Ishikawa (cell line): Measurements from ENCODE around the gene ZNF256.

Experiments
- CEBPB ChIP-seq: IDR thresholded peaks from 2 replicates; pipeline ENCODE4 v1.6.1; 2012
- CREB1 ChIP-seq: IDR thresholded peaks from 2 replicates; pipeline ENCODE4 v1.6.1; 2012; ENCODE audit warnings: low read depth
- EP300 ChIP-seq: IDR thresholded peaks from 2 replicates; pipeline ENCODE4 v1.6.1; 2012; ENCODE audit warnings: borderline replicate concordance
- FOXM1 ChIP-seq: IDR thresholded peaks from 2 replicates; pipeline ENCODE4 v1.6.1; 2012; ENCODE audit warnings: low read depth, borderline replicate concordance
- RAD21 ChIP-seq: IDR thresholded peaks from 2 replicates; pipeline ENCODE4 v1.6.1; 2012; ENCODE audit warnings: low read depth
- TAF1 ChIP-seq: IDR thresholded peaks from 2 replicates; pipeline ENCODE4 v1.6.1; 2012; ENCODE audit warnings: low read depth, mild to moderate bottlenecking
- ZBTB7A ChIP-seq: IDR thresholded peaks from 2 replicates; pipeline ENCODE4 v1.6.1; 2012; ENCODE audit warnings: low read depth
- TF ChIP-seq, protein P1 (sequence below): IDR thresholded peaks from 2 replicates; pipeline ENCODE4 v1.6.1; 2012
- TF ChIP-seq, protein P2 (sequence below): IDR thresholded peaks from 2 replicates; pipeline ENCODE4 v1.6.1; 2012; ENCODE audit warnings: low read depth, mild to moderate bottlenecking

DNA sequence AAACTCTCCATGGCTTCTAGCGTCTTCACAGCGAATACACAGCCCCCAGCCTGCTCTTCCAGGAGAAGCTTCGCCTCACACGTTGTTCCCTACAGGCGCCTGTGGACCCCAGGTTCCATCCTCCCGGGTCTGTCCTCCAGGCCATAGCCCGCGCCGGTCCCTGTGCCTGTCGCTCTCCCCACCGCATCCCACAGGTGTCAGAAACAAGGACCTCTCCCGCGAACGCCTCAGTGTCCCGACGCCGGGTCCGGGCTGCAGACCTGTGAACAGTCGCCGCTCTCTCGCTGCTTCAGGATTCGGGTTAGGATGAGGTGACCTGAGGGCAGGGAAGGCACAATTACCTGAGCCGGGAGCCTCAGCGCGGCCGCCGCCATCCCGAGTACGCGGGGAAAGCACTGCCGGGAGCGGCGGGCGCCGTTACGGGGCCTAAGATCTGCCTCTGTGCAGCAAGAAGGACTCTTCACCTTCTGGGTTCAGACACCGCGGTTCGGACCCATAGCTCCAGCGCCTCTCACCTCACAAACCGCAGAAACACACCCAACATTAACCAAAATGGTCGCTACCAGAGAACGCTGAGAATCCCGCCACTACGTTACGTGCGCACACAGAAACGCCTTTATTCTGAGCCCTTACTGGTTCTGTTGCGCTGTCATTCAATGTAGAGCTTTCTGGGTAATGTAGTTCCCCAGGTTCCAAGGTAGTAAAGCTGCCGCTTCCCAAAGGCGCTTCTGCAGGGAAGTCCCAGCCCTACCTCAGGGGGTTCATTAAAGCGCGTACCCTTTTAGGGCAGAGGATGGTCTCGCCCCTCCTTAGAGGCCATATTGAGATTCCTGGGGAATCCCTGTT is 12.5 kb downstream of the ZNF256 start, which contains the start of gene ZNF418:
- TF ChIP-seq FOXM1 (no peak), ZBTB7A (no peak), TAF1 (no peak), EP300 (no peak), RAD21 (no peak), CREB1 (no peak), CEBPB (no peak)
- TF ChIP-seq, protein P1, sequence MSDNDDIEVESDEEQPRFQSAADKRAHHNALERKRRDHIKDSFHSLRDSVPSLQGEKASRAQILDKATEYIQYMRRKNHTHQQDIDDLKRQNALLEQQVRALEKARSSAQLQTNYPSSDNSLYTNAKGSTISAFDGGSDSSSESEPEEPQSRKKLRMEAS, result no peak
- TF ChIP-seq, protein P2, sequence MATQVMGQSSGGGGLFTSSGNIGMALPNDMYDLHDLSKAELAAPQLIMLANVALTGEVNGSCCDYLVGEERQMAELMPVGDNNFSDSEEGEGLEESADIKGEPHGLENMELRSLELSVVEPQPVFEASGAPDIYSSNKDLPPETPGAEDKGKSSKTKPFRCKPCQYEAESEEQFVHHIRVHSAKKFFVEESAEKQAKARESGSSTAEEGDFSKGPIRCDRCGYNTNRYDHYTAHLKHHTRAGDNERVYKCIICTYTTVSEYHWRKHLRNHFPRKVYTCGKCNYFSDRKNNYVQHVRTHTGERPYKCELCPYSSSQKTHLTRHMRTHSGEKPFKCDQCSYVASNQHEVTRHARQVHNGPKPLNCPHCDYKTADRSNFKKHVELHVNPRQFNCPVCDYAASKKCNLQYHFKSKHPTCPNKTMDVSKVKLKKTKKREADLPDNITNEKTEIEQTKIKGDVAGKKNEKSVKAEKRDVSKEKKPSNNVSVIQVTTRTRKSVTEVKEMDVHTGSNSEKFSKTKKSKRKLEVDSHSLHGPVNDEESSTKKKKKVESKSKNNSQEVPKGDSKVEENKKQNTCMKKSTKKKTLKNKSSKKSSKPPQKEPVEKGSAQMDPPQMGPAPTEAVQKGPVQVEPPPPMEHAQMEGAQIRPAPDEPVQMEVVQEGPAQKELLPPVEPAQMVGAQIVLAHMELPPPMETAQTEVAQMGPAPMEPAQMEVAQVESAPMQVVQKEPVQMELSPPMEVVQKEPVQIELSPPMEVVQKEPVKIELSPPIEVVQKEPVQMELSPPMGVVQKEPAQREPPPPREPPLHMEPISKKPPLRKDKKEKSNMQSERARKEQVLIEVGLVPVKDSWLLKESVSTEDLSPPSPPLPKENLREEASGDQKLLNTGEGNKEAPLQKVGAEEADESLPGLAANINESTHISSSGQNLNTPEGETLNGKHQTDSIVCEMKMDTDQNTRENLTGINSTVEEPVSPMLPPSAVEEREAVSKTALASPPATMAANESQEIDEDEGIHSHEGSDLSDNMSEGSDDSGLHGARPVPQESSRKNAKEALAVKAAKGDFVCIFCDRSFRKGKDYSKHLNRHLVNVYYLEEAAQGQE, result no peak
